HepG2 (cell line): ENCODE data around the gene ARMH3. TPM values are rescaled to one million over a fixed set of nuclear protein-coding genes. Genes with fewer than 3 reads are reported as not detected.

ENCODE experiments used
- ATAC-seq: fragments of 200-7000 bp; cut with Tn5 transposase; 3 replicates; pipeline ENCODE4 v1.9.1; 2020; ENCODE audit warnings: mild to moderate bottlenecking, moderate library complexity
- BruUV-seq: library from RNA; stranded (reverse); fragments of 400-500 nt; replicated peaks from 2 replicates; lab custom pipeline; 2021; lab: Mats Ljungman, UMichigan
- CTCF ChIA-PET: fragments of 300-600 bp; formaldehyde crosslinking; extraction: SDS; loops from one replicate; lab custom pipeline; 2021; ENCODE audit warnings: low total read pairs, inconsistent platforms, low intra/inter-chr PET ratio; lab: Yijun Ruan, JAX
- POLR2A ChIA-PET: fragments of 350-600 bp; sonication (Branson Sonifier 250); formaldehyde crosslinking; loops from one replicate; lab custom pipeline; 2020; ENCODE audit warnings: antibody characterized with exemption, inconsistent platforms; lab: Yijun Ruan, JAX
- DNase-seq: peaks from one replicate; pipeline ENCODE4 v3.0.0-alpha.2; 2015; ENCODE audit warnings: low spot score
- FAIRE-seq: peaks from 3 replicates; lab custom pipeline; 2011; peaks lifted over from hg19 to GRCh38; lab: Jason Lieb, UNC
- H2AFZ ChIP-seq: one replicate; pipeline ENCODE4 v1.6.1; 2011; ENCODE audit warnings: low read length, inconsistent platforms
- H3K27ac ChIP-seq: fragments of 300-600 bp; 3 replicates; pipeline ENCODE4 v1.8.0; 2011; ENCODE audit warnings: mixed run types, mild to moderate bottlenecking, mixed read lengths, low read length, inconsistent platforms; ENCODE audit not compliant: insufficient read depth; ENCODE audit errors: extremely low read length
- H3K27me3 ChIP-seq, 2 experiments: fragments of 200-600 bp in 1 of 2; 2 replicates in 1 of 2; 3 replicates in 1 of 2; pipeline versions ENCODE4 v1.6.0 to v1.8.0; 2011; ENCODE audit warnings: low read length in 2 of 2, mild to moderate bottlenecking in 2 of 2, moderate library complexity in 2 of 2, inconsistent platforms in 1 of 2; ENCODE audit not compliant: insufficient read depth in 2 of 2, control insufficient read depth in 1 of 2
- H3K36me3 ChIP-seq, 2 experiments: fragments of 200-600 bp in 1 of 2; replicated peaks in 1 of 2; 2 replicates in 1 of 2; 3 replicates in 1 of 2; pipeline versions ENCODE4 v1.5.1 to v1.8.0; 2011; ENCODE audit warnings: low read length in 2 of 2, inconsistent platforms in 1 of 2; ENCODE audit not compliant: insufficient read depth in 2 of 2, control insufficient read depth in 1 of 2
- H3K4me1 ChIP-seq: 2 replicates; pipeline ENCODE4 v1.5.1; 2012; ENCODE audit warnings: low read length, inconsistent platforms; ENCODE audit not compliant: insufficient read depth
- H3K4me2 ChIP-seq: 2 replicates; pipeline ENCODE4 v1.6.0; 2011; ENCODE audit warnings: low read depth, low read length, inconsistent platforms
- H3K4me3 ChIP-seq, 3 experiments: fragments of 200-600 bp in 1 of 3; sonication (generic), shearing (Covaris generic) in 1 of 3; replicated peaks in 1 of 3; 2 replicates each; pipeline ENCODE4 v1.5.1; 2011 to 2016; ENCODE audit warnings: low read length in 3 of 3, inconsistent platforms in 2 of 3, low read depth in 2 of 3, mild to moderate bottlenecking in 2 of 3, control low read depth in 1 of 3, mixed read lengths in 1 of 3; ENCODE audit not compliant: insufficient read depth in 1 of 3
- H3K79me2 ChIP-seq: one replicate; pipeline ENCODE4 v1.6.1; 2011; ENCODE audit warnings: low read length, inconsistent platforms; ENCODE audit not compliant: insufficient read depth
- H3K9ac ChIP-seq: 2 replicates; pipeline ENCODE4 v1.6.0; 2011; ENCODE audit warnings: mild to moderate bottlenecking, low read depth, low read length, inconsistent platforms; ENCODE audit not compliant: insufficient read depth
- H3K9me3 ChIP-seq: 2 replicates; pipeline ENCODE4 v1.5.1; 2012; ENCODE audit warnings: mild to moderate bottlenecking, low read length
- H4K20me1 ChIP-seq: 2 replicates; pipeline ENCODE4 v1.6.0; 2011; ENCODE audit warnings: inconsistent platforms, mild to moderate bottlenecking, low read length, moderate library complexity; ENCODE audit not compliant: insufficient read depth
- CHD2 ChIP-seq: IDR thresholded peaks from 2 replicates; pipeline ENCODE4 v1.6.1; 2011; ENCODE audit warnings: low read depth, low read length, improper control_type of control experiment
- HMG20A ChIP-seq: IDR thresholded peaks from 2 replicates; pipeline ENCODE4 v1.6.1; 2016; ENCODE audit warnings: borderline replicate concordance
- KAT7 ChIP-seq: IDR thresholded peaks from 2 replicates; pipeline ENCODE4 v1.6.1; 2018; ENCODE audit warnings: borderline replicate concordance, missing compliant biosample characterization
- PTBP1 ChIP-seq: fragments of 200-400 bp; formaldehyde crosslinking; IDR thresholded peaks from 2 replicates; pipeline ENCODE4 v1.6.1; 2018; ENCODE audit warnings: low read length, low read depth; ENCODE audit not compliant: poor library complexity, severe bottlenecking
- RFXAP ChIP-seq: sonication (generic); formaldehyde crosslinking; IDR thresholded peaks from 2 replicates; pipeline ENCODE4 v1.4.0; 2020; ENCODE audit warnings: missing genetic modification reagents, borderline replicate concordance
- RNF219 ChIP-seq: sonication (generic); formaldehyde crosslinking; IDR thresholded peaks from 2 replicates; pipeline ENCODE4 v1.5.0; 2020; ENCODE audit warnings: mild to moderate bottlenecking, missing genetic modification reagents
- SIX1 ChIP-seq: sonication (generic); formaldehyde crosslinking; IDR thresholded peaks from 2 replicates; pipeline ENCODE4 v1.4.0; 2020; ENCODE audit warnings: missing genetic modification reagents, borderline replicate concordance
- ZFP37 ChIP-seq: sonication (generic); formaldehyde crosslinking; IDR thresholded peaks from 2 replicates; pipeline ENCODE4 v1.4.0; 2020; ENCODE audit warnings: missing genetic modification reagents, borderline replicate concordance
- ZFP82 ChIP-seq: sonication (generic); formaldehyde crosslinking; IDR thresholded peaks from 2 replicates; pipeline ENCODE4 v1.5.1; 2020; ENCODE audit warnings: mild to moderate bottlenecking, missing genetic modification reagents, borderline replicate concordance
- ZMYM2 ChIP-seq: sonication (generic); formaldehyde crosslinking; IDR thresholded peaks from 2 replicates; pipeline ENCODE4 v1.8.0; 2022; ENCODE audit warnings: mild to moderate bottlenecking, missing genetic modification reagents
- ZNF276 ChIP-seq: sonication (generic); formaldehyde crosslinking; IDR thresholded peaks from 2 replicates; pipeline ENCODE4 v1.4.0; 2020; ENCODE audit warnings: mild to moderate bottlenecking, low read depth, missing genetic modification reagents
- ZNF329 ChIP-seq: sonication (generic); formaldehyde crosslinking; IDR thresholded peaks from 2 replicates; pipeline ENCODE4 v1.9.0; 2021; ENCODE audit warnings: low read depth, mild to moderate bottlenecking, missing genetic modification reagents
- ZNF549 ChIP-seq: sonication (generic); formaldehyde crosslinking; IDR thresholded peaks from 2 replicates; pipeline ENCODE4 v1.5.0; 2020; ENCODE audit warnings: missing genetic modification reagents
- ZNF589 ChIP-seq: sonication (generic); formaldehyde crosslinking; conservative IDR thresholded peaks from 2 replicates; pipeline ENCODE4 v1.8.0; 2022; ENCODE audit warnings: mild to moderate bottlenecking, moderate library complexity, missing genetic modification reagents
- ZNF83 ChIP-seq: sonication (generic); formaldehyde crosslinking; IDR thresholded peaks from 2 replicates; pipeline ENCODE4 v1.4.0; 2020; ENCODE audit warnings: missing genetic modification reagents, mild to moderate bottlenecking, borderline replicate concordance
- ZNF883 ChIP-seq: sonication (generic); formaldehyde crosslinking; IDR thresholded peaks from 2 replicates; pipeline ENCODE4 v1.5.1; 2020; ENCODE audit warnings: mild to moderate bottlenecking, missing genetic modification reagents; ENCODE audit errors: not compliant biosample characterization
- WGBS: methylation state at CpG from one replicate; pipeline ENCODE4 v1.1.6; 2017; ENCODE audit warnings: low lambda C conversion rate; 5-methylcytosine and 5-hydroxymethylcytosine counted together
- in situ Hi-C: cut with HindIII; loops from 2 replicates; pipeline ENCODE4 v1.10.0; 2017; ENCODE audit warnings: low pct_unique_long_range_greater_than_20kb; ENCODE audit not compliant: extremely low pct_ligation_motif_present
- intact Hi-C: fragments of 100-400 bp; cut with micrococcal nuclease; formaldehyde crosslinking; loops from one replicate; pipeline ENCODE4 v1.10.0; 2022; ENCODE audit not compliant: unreplicated experiment
- polyA plus RNA-seq, 8 experiments: library from polyadenylated mRNA; depleted of rRNA in 3 of 8; stranded (reverse) in 7 of 8; unstranded in 1 of 8; fragments of >200 nt; fragmentation: Illumina TruSeq in 4 of 8; extraction: Trizol in 4 of 8; gene quantifications; 2 replicates each; pipeline versions ENCODE4 v1.2.1 to v1.2.3, GENCODE V29; 2011 to 2016; ENCODE audit warnings: low read depth in 4 of 8, missing spikeins in 1 of 8, mixed read lengths in 1 of 8; ENCODE audit not compliant: insufficient read depth in 1 of 8
- total RNA-seq, 5 experiments: library from RNA; depleted of rRNA; stranded (reverse); fragments of >200 nt; fragmentation: Illumina TruSeq; extraction: Trizol; gene quantifications; 2 replicates each; pipeline ENCODE4 v1.2.3, GENCODE V29; 2016; ENCODE audit warnings: low read depth in 1 of 5

The ARMH3 gene
- total and polyA plus RNA-seq, 2 of the 13 experiments (the other 11 are each of a cell fraction or from before 2014, with no cell fraction given) = 8.4 to 16.9 TPM

GRCh38 chr10:101993221-101993620 is 62.8 kb downstream of the ARMH3 start (continued):
- TF ChIP-seq ZNF589 (CRISPR knock-in tag) (no peak), ZNF329 (no peak), ZNF549 (CRISPR knock-in tag) (no peak)

- Histone ChIP-seq H3K27me3 (no peaks in the 10 kb centered on the region; a peak in 1 of 5 replicates), H3K4me3 (no peak overlapping the region), H3K79me2 (no peaks in the 10 kb centered on the region), H3K27ac (no peak overlapping the region), H3K9ac (no peak overlapping the region), H4K20me1 (no peaks in the 10 kb centered on the region), H3K4me1 (no peaks in the 10 kb centered on the region), H3K4me2 (no peak overlapping the region), H2AFZ (no peak overlapping the region), H3K9me3 (no peaks in the 10 kb centered on the region), H3K36me3 (peaks cover 12 to 55% of the 10 kb centered on the region in 2 experiments)
- 92% methylated on average over 3 of the region's 3 CpGs for WGBS
- no peak for DNase-seq
- TF ChIP-seq ZFP82 (CRISPR knock-in tag) (no peak), PTBP1 (no peak), ZMYM2 (CRISPR knock-in tag) (no peak), ZFP37 (no peak), ZNF883 (CRISPR knock-in tag) (no peak), CHD2 (no peak)
- ChIA-PET POLR2A (no interaction called here), CTCF (no interaction called here)
- intact Hi-C loops = no loop called here
- in situ Hi-C loops = no loop called here
- FAIRE-seq = no peak
- BruUV-seq = no TSS peak
- ATAC-seq = no peak
Observed at GRCh38 chr10:101987136-101987535, 68.8 kb downstream of the ARMH3 start.

- Histone ChIP-seq H3K9ac (no peak overlapping the region), H3K79me2 (no peaks in the 10 kb centered on the region), H3K4me1 (no peaks in the 10 kb centered on the region), H3K4me2 (no peak overlapping the region), H3K27ac (no peak overlapping the region), H3K27me3 (no peaks in the 10 kb centered on the region; a peak in 1 of 5 replicates), H4K20me1 (no peaks in the 10 kb centered on the region), H2AFZ (no peak overlapping the region), H3K9me3 (no peaks in the 10 kb centered on the region), H3K36me3 (peaks cover 10 to 50% of the 10 kb centered on the region in 2 experiments), H3K4me3 (no peak overlapping the region)
- no TSS peak for BruUV-seq
- ChIA-PET POLR2A (no interaction called here), CTCF (no interaction called here)
- WGBS = 97% methylated on average over 3 of the region's 3 CpGs
- in situ Hi-C loops (no loop called here), intact Hi-C loops (no loop called here)
- no peak for ATAC-seq
- DNase-seq = no peak
- no peak for FAIRE-seq
- no peak for TF ChIP-seq RFXAP (CRISPR knock-in tag)
- no peak for TF ChIP-seq ZNF276 (CRISPR knock-in tag)
- TF ChIP-seq KAT7 (CRISPR knock-in tag) = no peak
- TF ChIP-seq RNF219 (CRISPR knock-in tag) = no peak
- TF ChIP-seq ZNF83 (CRISPR knock-in tag) = no peak
- no peak for TF ChIP-seq SIX1
- TF ChIP-seq HMG20A = no peak
Observed at GRCh38 chr10:101986624-101986971, 69.4 kb downstream of the ARMH3 start.
